Measurements from ENCODE around the gene TAS2R3.
A peak's percentile ranks its signal among the peaks of the same experiment; 100 is the strongest.
"Not testable (repeated sequence)": the region's sequence is repeated elsewhere in the genome, so short reads cannot be mapped to it uniquely, and the experiment has no call there.

Gene TAS2R3

GRCh38 chr7:141744131-141744530, 19.8 kb upstream of the TAS2R3 start:
- no peak for TF ChIP-seq POLR2A (IDR thresholded peaks at IDR 0.05; ENCODE audit: low read depth, low read length)
- no peak for FAIRE-seq
- no peak for DNase-seq (ENCODE audit: insufficient read length, low spot score)

GRCh38 chr7:141748396-141748795, 15.5 kb upstream of the TAS2R3 start:
- no peak for TF ChIP-seq POLR2A (IDR thresholded peaks at IDR 0.05; ENCODE audit: low read depth, low read length)
- FAIRE-seq: peak; percentile 36
- no peak for DNase-seq (ENCODE audit: insufficient read length, low spot score)

- DNase-seq (ENCODE audit: insufficient read length, low spot score); FAIRE-seq: not testable (repeated sequence)
Observed at GRCh38 chr7:141751904-141752303, 12.0 kb upstream of the TAS2R3 start.

GRCh38 chr7:141752634-141753033, 11.3 kb upstream of the TAS2R3 start:
- no peak for TF ChIP-seq POLR2A (IDR thresholded peaks at IDR 0.05; ENCODE audit: low read depth, low read length)
- DNase-seq (ENCODE audit: insufficient read length, low spot score) (no peak), FAIRE-seq (no peak)

- DNase-seq (ENCODE audit: insufficient read length, low spot score): no peak
- no peak for FAIRE-seq
- TF ChIP-seq POLR2A (IDR thresholded peaks at IDR 0.05; ENCODE audit: low read depth, low read length): no peak
Observed at GRCh38 chr7:141754939-141755338, 9.0 kb upstream of the TAS2R3 start.

GRCh38 chr7:141770083-141770583, 6.2 kb downstream of the TAS2R3 start:
- DNase-seq (ENCODE audit: insufficient read length, low spot score); FAIRE-seq: not testable (repeated sequence)

DNA sequence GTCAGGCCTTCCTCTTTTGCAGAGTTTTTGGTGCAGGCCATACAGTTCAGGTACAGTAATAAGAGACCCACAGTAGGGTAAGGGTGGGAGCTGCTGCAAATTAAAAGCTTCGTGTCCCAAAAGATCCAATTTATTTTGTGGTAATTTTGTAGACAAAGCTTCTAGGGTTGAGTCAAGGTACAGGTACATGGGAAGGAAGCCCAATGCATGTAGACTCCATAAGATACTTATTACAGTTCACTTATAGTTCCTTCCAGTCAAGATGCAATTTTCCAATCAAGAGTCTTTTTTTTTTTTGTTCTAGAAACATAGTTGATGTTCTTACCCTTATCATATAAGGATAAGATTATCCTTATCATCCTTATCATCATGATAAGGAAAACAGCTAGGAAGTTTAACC, 12.5 kb downstream of the TAS2R3 start, which contains the start of gene TAS2R4:
TAS2R4 (plus strand) TSS at position 301 of the 400 bp plus-strand sequence. CDS start 1,815 bp downstream, outside the sequence.
- TF ChIP-seq POLR2A (IDR thresholded peaks at IDR 0.05; ENCODE audit: low read depth, low read length): no peak
- DNase-seq (ENCODE audit: insufficient read length, low spot score) (no peak), FAIRE-seq (no peak)

GRCh38 chr7:141785706-141786552, 22.0 kb downstream of the TAS2R3 start:
- DNase-seq (ENCODE audit: insufficient read length, low spot score): peak; percentile 16
- TF ChIP-seq POLR2A (IDR thresholded peaks at IDR 0.05; ENCODE audit: low read depth, low read length): no peak
- FAIRE-seq: no peak

GRCh38 chr7:141788296-141788695, 24.4 kb downstream of the TAS2R3 start:
- no peak for DNase-seq (ENCODE audit: insufficient read length, low spot score)
- no peak for TF ChIP-seq POLR2A (IDR thresholded peaks at IDR 0.05; ENCODE audit: low read depth, low read length)
- no peak for FAIRE-seq

GRCh38 chr7:141789917-141790316, 26.0 kb downstream of the TAS2R3 start, which contains the start of gene TAS2R5:
TAS2R5 (plus strand) TSS chr7:141790217; CDS start chr7:141790362, 145 bp downstream.
- DNase-seq (ENCODE audit: insufficient read length, low spot score): no peak
- no peak for FAIRE-seq
- no peak for TF ChIP-seq POLR2A (IDR thresholded peaks at IDR 0.05; ENCODE audit: low read depth, low read length)

GRCh38 chr7:141792526-141792925, 28.6 kb downstream of the TAS2R3 start:
- FAIRE-seq (no peak), DNase-seq (ENCODE audit: insufficient read length, low spot score) (no peak)
- no peak for TF ChIP-seq POLR2A (IDR thresholded peaks at IDR 0.05; ENCODE audit: low read depth, low read length)
